ENCODE data around the gene AFAP1.

Gene AFAP1

DNA sequence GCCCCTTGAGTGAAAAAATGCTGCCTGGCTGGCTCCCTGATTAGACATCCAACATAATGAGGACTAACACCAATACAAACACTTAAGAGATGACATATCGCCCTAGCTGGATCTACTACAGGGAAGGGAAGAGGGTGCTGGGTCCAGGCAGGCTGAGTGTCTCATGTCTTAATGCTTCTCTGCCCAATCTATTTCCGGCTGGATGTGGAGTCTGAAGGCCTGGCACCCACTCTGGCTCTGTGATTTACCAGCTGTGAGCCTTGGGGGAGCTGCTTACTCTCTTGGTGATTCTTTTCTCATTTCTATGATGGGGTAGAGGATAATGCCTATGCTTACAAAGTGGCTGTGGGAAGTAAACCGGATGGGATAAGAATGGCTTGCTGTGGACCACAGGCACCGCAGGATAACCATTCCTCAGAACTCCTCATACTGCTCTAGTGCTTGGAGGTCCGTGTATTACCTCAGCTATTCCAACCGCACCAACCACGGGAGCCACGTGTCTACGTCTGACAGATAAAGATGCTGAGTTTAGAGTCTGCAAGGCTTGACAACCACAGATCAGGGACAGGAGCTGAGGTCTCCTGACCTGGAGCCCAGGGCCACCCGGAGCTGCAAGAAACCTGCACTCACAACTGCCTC, 161.7 kb downstream of the AFAP1 start:
- TF ChIP-seq, protein P1, sequence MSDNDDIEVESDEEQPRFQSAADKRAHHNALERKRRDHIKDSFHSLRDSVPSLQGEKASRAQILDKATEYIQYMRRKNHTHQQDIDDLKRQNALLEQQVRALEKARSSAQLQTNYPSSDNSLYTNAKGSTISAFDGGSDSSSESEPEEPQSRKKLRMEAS (IDR thresholded peaks at IDR 0.05), result no peak

DNA sequence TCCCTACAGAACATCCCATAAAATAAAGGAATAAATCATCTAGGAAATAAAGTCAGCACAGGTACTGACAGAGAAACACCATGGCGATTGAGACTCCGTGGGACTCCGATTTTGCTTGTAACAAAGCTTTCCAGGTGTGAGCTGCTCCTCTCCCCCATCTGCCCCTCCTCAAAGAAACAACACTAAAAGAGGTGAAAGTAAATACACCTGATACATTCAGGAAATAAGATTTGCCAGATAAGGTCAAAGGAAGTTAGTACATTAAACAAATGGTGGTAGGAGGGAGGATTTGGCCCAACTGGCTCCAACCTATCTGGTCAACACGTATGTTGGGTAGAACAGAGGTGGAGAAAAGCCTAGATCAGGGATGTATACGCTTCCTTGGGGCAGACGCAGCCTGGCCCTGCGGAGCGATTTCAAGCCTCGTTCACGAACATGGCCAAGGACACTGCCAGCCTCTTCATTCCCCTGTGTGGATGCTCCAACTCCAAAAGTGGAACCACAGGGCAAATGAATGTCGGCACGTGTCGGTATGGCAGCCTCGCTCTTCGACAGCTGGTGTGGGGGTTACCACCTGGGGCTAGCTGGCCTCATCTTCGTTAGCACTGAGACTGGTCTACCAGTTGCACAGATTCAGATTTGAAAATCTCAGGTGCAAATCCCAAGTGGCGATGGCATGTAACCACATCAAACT, 162.5 kb downstream of the AFAP1 start:
- TF ChIP-seq TCF12 (IDR thresholded peaks at IDR 0.05; ENCODE audit: low read depth) (no peak), ZBTB7A (IDR thresholded peaks at IDR 0.05; ENCODE audit: low read depth) (no peak), FOXM1 (IDR thresholded peaks at IDR 0.05; ENCODE audit: borderline replicate concordance, low read depth) (no peak), RAD21 (IDR thresholded peaks at IDR 0.05; ENCODE audit: low read depth) (no peak), EGR1 (IDR thresholded peaks at IDR 0.05) (no peak), EP300 (IDR thresholded peaks at IDR 0.05; ENCODE audit: borderline replicate concordance) (no peak), NFIC (IDR thresholded peaks at IDR 0.05) (no peak), CEBPB (IDR thresholded peaks at IDR 0.05) (no peak), TAF1 (IDR thresholded peaks at IDR 0.05; ENCODE audit: low read depth) (no peak), TEAD4 (IDR thresholded peaks at IDR 0.05) (no peak), YY1 (IDR thresholded peaks at IDR 0.05; ENCODE audit: low read depth) (no peak), CREB1 (IDR thresholded peaks at IDR 0.05; ENCODE audit: low read depth) (no peak)
- TF ChIP-seq, protein P2, sequence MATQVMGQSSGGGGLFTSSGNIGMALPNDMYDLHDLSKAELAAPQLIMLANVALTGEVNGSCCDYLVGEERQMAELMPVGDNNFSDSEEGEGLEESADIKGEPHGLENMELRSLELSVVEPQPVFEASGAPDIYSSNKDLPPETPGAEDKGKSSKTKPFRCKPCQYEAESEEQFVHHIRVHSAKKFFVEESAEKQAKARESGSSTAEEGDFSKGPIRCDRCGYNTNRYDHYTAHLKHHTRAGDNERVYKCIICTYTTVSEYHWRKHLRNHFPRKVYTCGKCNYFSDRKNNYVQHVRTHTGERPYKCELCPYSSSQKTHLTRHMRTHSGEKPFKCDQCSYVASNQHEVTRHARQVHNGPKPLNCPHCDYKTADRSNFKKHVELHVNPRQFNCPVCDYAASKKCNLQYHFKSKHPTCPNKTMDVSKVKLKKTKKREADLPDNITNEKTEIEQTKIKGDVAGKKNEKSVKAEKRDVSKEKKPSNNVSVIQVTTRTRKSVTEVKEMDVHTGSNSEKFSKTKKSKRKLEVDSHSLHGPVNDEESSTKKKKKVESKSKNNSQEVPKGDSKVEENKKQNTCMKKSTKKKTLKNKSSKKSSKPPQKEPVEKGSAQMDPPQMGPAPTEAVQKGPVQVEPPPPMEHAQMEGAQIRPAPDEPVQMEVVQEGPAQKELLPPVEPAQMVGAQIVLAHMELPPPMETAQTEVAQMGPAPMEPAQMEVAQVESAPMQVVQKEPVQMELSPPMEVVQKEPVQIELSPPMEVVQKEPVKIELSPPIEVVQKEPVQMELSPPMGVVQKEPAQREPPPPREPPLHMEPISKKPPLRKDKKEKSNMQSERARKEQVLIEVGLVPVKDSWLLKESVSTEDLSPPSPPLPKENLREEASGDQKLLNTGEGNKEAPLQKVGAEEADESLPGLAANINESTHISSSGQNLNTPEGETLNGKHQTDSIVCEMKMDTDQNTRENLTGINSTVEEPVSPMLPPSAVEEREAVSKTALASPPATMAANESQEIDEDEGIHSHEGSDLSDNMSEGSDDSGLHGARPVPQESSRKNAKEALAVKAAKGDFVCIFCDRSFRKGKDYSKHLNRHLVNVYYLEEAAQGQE (IDR thresholded peaks at IDR 0.05; ENCODE audit: low read depth), result no peak
- TF ChIP-seq, protein P1 (IDR thresholded peaks at IDR 0.05), result no peak
- TF ChIP-seq, protein P3, sequence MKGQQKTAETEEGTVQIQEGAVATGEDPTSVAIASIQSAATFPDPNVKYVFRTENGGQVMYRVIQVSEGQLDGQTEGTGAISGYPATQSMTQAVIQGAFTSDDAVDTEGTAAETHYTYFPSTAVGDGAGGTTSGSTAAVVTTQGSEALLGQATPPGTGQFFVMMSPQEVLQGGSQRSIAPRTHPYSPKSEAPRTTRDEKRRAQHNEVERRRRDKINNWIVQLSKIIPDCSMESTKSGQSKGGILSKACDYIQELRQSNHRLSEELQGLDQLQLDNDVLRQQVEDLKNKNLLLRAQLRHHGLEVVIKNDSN (IDR thresholded peaks at IDR 0.05), result no peak

DNA sequence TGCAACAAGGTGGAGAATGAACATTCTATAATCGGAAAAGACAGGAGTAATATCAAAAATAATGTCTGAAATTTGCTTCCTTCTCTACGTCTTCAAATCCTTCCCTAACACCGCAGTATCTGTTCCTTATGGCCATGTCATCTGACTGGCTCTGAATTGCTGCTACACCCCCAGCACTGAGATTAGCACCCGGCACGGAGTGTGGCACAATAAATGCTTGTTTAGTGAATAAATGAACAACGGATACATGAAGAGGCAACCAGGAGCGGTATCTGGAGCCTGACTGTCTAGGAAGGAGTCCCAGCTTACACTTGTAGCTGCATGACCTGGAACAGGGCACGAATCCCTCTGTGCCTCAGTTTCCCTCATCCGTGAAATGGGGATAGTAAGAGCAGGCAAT, 164.3 kb downstream of the AFAP1 start:
- TF ChIP-seq, protein P2 (IDR thresholded peaks at IDR 0.05; ENCODE audit: low read depth), result no peak
- TF ChIP-seq TEAD4 (IDR thresholded peaks at IDR 0.05) (no peak), CREB1 (IDR thresholded peaks at IDR 0.05; ENCODE audit: low read depth) (no peak), TCF12 (IDR thresholded peaks at IDR 0.05; ENCODE audit: low read depth) (no peak), TAF1 (IDR thresholded peaks at IDR 0.05; ENCODE audit: low read depth) (no peak), EGR1 (IDR thresholded peaks at IDR 0.05) (no peak)
- TF ChIP-seq, protein P1 (IDR thresholded peaks at IDR 0.05), result no peak

DNA sequence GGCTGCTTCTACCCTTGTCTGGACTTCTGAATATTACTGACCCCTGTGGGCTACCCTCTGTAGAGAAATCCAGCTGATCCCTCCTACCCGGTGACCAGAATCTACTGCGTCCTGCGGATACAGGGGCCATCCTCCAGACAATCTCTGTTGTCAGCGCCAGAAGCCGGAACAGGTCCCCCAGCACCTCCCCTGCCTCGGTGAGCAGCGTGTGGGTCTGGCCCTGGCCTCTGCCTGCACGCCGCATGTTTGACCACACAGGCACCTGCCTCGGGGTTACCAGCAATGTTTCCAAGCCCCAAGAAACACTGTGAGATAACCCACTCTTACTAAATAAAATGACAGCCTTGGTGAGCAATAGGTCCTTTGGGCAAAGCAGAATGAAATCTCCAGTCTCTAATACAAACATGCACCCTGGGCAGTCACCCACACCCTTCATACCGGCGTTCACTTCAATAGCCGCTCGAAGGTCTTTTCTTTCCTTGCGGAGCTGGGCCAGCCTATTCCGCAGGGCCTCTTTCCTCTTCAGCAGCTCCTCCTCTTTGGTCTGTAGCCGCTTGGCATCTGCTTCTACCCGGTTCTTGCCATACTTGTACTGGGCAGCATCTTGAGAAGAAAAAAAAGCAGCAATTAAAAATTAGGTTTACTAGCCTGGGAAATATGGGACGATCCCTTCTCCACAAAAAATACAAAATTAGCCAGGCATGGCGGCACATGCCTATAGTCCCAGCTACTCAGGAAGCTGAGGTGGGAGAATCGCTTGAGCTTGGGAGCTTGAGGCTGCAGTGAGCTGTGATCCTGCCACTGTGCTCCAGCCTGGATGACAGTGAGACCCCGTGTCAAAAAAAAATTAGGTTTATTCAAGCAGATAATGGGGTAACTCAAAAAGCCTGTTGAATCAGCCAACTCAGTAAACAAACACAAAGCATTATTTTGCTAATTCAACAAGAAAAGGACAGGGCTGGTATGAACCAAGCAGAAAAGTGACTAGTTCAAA, 165.1 kb downstream of the AFAP1 start:
- no peak for TF ChIP-seq FOXM1 (IDR thresholded peaks at IDR 0.05; ENCODE audit: borderline replicate concordance, low read depth)
- TF ChIP-seq, protein P1 (IDR thresholded peaks at IDR 0.05), result no peak
- TF ChIP-seq TEAD4 (IDR thresholded peaks at IDR 0.05), result no peak

DNA sequence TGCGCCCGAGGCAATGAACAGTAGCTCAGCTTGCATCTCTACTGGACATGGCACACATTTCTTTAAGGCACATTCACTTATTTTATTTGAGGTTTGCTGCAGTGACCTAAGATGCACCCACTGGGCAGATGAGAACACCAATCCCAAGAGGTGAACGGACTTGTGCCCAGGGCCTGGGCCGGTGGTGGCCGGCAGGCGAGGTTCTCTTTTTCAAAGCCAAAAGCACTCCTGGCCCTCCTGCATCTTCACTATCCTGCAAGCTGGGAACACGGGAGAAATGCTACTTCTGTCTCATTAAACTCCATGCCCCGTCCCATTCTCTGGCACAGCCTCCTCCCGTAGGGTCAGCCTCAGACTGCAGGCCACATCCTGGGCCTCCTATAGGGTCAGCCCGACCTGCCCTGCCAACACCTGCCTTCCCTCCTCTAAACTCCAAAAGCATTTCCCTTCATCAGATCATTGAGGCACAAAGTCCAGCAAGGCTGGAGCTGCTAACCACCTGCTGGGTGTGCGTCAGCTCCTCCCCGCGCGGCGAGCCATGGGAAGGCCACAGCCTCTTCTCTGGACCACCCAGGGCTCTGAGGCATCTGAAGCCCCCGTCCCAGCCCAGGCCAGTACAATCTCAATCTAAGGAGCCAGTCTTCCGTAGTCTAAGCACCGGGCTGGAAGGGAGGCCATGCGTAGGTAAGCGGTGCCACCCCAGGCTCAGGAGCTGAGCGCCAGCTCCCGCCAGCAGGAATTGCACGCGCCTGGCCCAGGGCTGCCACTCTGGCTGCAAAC, 166.1 kb downstream of the AFAP1 start:
- TF ChIP-seq NFIC (IDR thresholded peaks at IDR 0.05) (no peak), EGR1 (IDR thresholded peaks at IDR 0.05) (no peak), RAD21 (IDR thresholded peaks at IDR 0.05; ENCODE audit: low read depth) (no peak), FOXM1 (IDR thresholded peaks at IDR 0.05; ENCODE audit: borderline replicate concordance, low read depth) (no peak), TAF1 (IDR thresholded peaks at IDR 0.05; ENCODE audit: low read depth) (no peak), TEAD4 (IDR thresholded peaks at IDR 0.05) (no peak), TCF12 (IDR thresholded peaks at IDR 0.05; ENCODE audit: low read depth) (no peak)
- TF ChIP-seq, protein P1 (IDR thresholded peaks at IDR 0.05), result no peak
- TF ChIP-seq, protein P2 (IDR thresholded peaks at IDR 0.05; ENCODE audit: low read depth), result no peak
- TF ChIP-seq, protein P3 (IDR thresholded peaks at IDR 0.05), result no peak
